ENCODE measurements around the gene RPS27. TPM values are rescaled to one million over a fixed set of nuclear protein-coding genes. Genes with fewer than 3 reads are reported as not detected.

The RPS27 gene
- total and polyA plus RNA-seq, 2 of the 13 experiments (the other 11 are each of a cell fraction or from before 2014, with no cell fraction given), result 3,737 to 9,964 TPM

DNA sequence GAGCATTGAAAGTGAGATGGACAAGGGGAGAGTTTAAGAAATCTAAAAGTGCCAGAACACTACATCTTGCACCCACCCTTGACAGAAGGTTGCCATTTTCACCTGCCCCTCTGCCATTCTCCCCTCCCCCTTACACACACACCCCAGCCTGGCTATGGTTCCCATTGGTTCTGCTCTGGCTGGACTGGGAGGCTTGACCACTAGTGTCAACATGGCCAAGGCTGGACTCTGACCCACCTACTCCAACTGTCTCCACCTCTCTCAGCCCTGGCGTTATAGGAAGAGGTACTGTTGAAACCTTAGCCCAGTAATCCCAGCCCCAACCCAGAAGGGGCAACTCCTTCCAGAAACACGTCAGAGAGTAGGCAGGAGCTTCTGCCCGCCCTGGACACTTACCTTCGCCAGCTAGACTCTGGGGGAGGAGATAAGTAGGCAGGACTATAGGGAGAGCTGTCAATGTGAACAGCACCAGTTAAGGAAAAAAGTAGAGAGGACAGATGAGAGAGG, 36.6 kb upstream of the RPS27 start (continued):
- TF ChIP-seq, protein P1, sequence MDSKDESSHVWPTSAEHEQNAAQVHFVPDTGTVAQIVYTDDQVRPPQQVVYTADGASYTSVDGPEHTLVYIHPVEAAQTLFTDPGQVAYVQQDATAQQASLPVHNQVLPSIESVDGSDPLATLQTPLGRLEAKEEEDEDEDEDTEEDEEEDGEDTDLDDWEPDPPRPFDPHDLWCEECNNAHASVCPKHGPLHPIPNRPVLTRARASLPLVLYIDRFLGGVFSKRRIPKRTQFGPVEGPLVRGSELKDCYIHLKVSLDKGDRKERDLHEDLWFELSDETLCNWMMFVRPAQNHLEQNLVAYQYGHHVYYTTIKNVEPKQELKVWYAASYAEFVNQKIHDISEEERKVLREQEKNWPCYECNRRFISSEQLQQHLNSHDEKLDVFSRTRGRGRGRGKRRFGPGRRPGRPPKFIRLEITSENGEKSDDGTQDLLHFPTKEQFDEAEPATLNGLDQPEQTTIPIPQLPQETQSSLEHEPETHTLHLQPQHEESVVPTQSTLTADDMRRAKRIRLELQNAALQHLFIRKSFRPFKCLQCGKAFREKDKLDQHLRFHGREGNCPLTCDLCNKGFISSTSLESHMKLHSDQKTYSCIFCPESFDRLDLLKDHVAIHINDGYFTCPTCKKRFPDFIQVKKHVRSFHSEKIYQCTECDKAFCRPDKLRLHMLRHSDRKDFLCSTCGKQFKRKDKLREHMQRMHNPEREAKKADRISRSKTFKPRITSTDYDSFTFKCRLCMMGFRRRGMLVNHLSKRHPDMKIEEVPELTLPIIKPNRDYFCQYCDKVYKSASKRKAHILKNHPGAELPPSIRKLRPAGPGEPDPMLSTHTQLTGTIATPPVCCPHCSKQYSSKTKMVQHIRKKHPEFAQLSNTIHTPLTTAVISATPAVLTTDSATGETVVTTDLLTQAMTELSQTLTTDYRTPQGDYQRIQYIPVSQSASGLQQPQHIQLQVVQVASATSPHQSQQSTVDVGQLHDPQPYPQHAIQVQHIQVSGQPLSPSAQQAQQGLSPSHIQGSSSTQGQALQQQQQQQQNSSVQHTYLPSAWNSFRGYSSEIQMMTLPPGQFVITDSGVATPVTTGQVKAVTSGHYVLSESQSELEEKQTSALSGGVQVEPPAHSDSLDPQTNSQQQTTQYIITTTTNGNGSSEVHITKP (CRISPR knock-in tag; IDR thresholded peaks at IDR 0.05; ENCODE audit: low read depth), result 0 out of 2 replicates have a peak, but pooled peaks have one; percentile 29
- TF ChIP-seq, protein P2, sequence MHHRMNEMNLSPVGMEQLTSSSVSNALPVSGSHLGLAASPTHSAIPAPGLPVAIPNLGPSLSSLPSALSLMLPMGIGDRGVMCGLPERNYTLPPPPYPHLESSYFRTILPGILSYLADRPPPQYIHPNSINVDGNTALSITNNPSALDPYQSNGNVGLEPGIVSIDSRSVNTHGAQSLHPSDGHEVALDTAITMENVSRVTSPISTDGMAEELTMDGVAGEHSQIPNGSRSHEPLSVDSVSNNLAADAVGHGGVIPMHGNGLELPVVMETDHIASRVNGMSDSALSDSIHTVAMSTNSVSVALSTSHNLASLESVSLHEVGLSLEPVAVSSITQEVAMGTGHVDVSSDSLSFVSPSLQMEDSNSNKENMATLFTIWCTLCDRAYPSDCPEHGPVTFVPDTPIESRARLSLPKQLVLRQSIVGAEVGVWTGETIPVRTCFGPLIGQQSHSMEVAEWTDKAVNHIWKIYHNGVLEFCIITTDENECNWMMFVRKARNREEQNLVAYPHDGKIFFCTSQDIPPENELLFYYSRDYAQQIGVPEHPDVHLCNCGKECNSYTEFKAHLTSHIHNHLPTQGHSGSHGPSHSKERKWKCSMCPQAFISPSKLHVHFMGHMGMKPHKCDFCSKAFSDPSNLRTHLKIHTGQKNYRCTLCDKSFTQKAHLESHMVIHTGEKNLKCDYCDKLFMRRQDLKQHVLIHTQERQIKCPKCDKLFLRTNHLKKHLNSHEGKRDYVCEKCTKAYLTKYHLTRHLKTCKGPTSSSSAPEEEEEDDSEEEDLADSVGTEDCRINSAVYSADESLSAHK (CRISPR knock-in tag; IDR thresholded peaks at IDR 0.05; ENCODE audit: borderline replicate concordance), result no peak
- TF ChIP-seq ZNF766 (CRISPR knock-in tag; IDR thresholded peaks at IDR 0.05; ENCODE audit: borderline replicate concordance) (no peak), SAP130 (CRISPR knock-in tag; IDR thresholded peaks at IDR 0.05; ENCODE audit: low read depth) (peak; percentile 95), ELF3 (CRISPR knock-in tag; IDR thresholded peaks at IDR 0.05) (peak; percentile 63; the same call in 1 of the 2 replicates), KDM2A (CRISPR knock-in tag; IDR thresholded peaks at IDR 0.05; ENCODE audit: borderline replicate concordance, low read depth) (peak; percentile 46; the same call in 1 of the 2 replicates), MLLT10 (CRISPR knock-in tag; IDR thresholded peaks at IDR 0.05) (no peak), MTA3 (CRISPR knock-in tag; IDR thresholded peaks at IDR 0.05) (no peak), ZNF660 (CRISPR knock-in tag; IDR thresholded peaks at IDR 0.05; ENCODE audit: borderline replicate concordance, low read depth) (no peak), PRPF4 (IDR thresholded peaks at IDR 0.05; ENCODE audit: low read depth, low read length, poor library complexity, severe bottlenecking) (no peak), ZNF331 (CRISPR knock-in tag; IDR thresholded peaks at IDR 0.05) (peak; percentile 90), POGZ (CRISPR knock-in tag; IDR thresholded peaks at IDR 0.05) (peak; percentile 46; the same call in 1 of the 2 replicates), GABPA (IDR thresholded peaks at IDR 0.05; ENCODE audit: low read depth, low read length) (no peak), GABPA (CRISPR knock-in tag; IDR thresholded peaks at IDR 0.05; ENCODE audit: low read depth) (peak; percentile 47; the same call in 1 of the 2 replicates), ARNT (IDR thresholded peaks at IDR 0.05) (no peak), ZNF589 (CRISPR knock-in tag; conservative IDR thresholded peaks at IDR 0.05) (no peak), FOXK1 (CRISPR knock-in tag; IDR thresholded peaks at IDR 0.05; ENCODE audit: borderline replicate concordance, low read depth) (peak; percentile 89; the same call in 1 of the 2 replicates), UBTF (CRISPR knock-in tag; IDR thresholded peaks at IDR 0.05) (peak; percentile 34), CEBPB (IDR thresholded peaks at IDR 0.05; ENCODE audit: borderline replicate concordance, low read depth, low read length) (no peak), POLR2AphosphoS5 (IDR thresholded peaks at IDR 0.05; ENCODE audit: low read depth, low read length) (0 out of 2 replicates have a peak, but pooled peaks have one; percentile 18), IRF2 (CRISPR knock-in tag; IDR thresholded peaks at IDR 0.05) (0 out of 2 replicates have a peak, but pooled peaks have one; percentile 36)
- TF ChIP-seq, protein P3, sequence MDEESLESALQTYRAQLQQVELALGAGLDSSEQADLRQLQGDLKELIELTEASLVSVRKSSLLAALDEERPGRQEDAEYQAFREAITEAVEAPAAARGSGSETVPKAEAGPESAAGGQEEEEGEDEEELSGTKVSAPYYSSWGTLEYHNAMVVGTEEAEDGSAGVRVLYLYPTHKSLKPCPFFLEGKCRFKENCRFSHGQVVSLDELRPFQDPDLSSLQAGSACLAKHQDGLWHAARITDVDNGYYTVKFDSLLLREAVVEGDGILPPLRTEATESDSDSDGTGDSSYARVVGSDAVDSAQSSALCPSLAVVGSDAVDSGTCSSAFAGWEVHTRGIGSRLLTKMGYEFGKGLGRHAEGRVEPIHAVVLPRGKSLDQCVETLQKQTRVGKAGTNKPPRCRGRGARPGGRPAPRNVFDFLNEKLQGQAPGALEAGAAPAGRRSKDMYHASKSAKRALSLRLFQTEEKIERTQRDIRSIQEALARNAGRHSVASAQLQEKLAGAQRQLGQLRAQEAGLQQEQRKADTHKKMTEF (CRISPR knock-in tag; IDR thresholded peaks at IDR 0.05), result peak; percentile 52
